Endothelial cell of umbilical vein (primary cell): ENCODE measurements around the gene TIMELESS.
"Not testable (repeated sequence)": the region's sequence is repeated elsewhere in the genome, so short reads cannot be mapped to it uniquely, and the experiment has no call there.

Experiments
- EZH2 ChIP-seq: IDR thresholded peaks from 2 replicates; pipeline ENCODE4 v1.6.1; 2012; ENCODE audit warnings: borderline replicate concordance, low read depth, mild to moderate bottlenecking, moderate library complexity, low read length, inconsistent platforms; ENCODE audit not compliant: severe bottlenecking
- MYC ChIP-seq: IDR thresholded peaks from one replicate; pipeline ENCODE4 v1.6.1; 2011; ENCODE audit warnings: mild to moderate bottlenecking, low read depth, low read length
- POLR2A ChIP-seq: IDR thresholded peaks from 2 replicates; pipeline ENCODE4 v1.6.1; 2012; ENCODE audit warnings: low read depth, mild to moderate bottlenecking, control low read depth, low read length
- TF ChIP-seq, protein P1 (sequence below), 2 donors: IDR thresholded peaks; 1 replicate in 1 of 2; 2 replicates in 1 of 2; pipeline ENCODE4 v1.5.1; 2011; ENCODE audit warnings: low read length in 2 of 2, mild to moderate bottlenecking in 2 of 2, moderate library complexity in 2 of 2, control low read depth in 1 of 2, inconsistent platforms in 1 of 2, low read depth in 1 of 2; ENCODE audit not compliant: insufficient read depth in 1 of 2; ENCODE audit errors: extremely low read depth in 1 of 2

DNA sequence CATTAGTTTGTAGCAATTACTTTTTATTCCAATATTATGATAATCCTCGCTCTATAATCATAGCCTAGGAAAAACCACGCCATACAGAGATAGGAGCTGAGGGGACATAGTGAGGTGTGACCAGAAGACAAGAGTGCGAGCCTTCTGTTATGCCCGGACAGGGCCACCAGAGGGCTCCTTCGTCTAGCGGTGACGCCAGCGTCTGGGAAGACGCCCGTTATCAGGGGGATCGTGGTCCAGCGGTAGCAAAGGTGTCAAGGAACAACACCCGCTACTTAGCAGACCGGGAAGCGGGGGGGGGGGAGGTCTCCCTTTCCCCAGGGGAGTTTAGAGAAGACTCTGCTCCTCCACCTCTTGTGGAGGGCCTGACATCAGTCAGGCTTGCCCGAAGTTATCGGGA is 47.5 kb upstream of the TIMELESS start:
- TF ChIP-seq, protein P1, sequence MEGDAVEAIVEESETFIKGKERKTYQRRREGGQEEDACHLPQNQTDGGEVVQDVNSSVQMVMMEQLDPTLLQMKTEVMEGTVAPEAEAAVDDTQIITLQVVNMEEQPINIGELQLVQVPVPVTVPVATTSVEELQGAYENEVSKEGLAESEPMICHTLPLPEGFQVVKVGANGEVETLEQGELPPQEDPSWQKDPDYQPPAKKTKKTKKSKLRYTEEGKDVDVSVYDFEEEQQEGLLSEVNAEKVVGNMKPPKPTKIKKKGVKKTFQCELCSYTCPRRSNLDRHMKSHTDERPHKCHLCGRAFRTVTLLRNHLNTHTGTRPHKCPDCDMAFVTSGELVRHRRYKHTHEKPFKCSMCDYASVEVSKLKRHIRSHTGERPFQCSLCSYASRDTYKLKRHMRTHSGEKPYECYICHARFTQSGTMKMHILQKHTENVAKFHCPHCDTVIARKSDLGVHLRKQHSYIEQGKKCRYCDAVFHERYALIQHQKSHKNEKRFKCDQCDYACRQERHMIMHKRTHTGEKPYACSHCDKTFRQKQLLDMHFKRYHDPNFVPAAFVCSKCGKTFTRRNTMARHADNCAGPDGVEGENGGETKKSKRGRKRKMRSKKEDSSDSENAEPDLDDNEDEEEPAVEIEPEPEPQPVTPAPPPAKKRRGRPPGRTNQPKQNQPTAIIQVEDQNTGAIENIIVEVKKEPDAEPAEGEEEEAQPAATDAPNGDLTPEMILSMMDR (IDR thresholded peaks at IDR 0.05; ENCODE audit: extremely low read depth in 1 of 2, insufficient read depth in 1 of 2, low read depth in 1 of 2, low read length in 2 of 2) = peak in 1 of 2 donors; percentile 32
- TF ChIP-seq EZH2, MYC, POLR2A: not testable (repeated sequence)
